Left colon (tissue), 2 donors: ENCODE data around the gene C8B. TPM values are rescaled to one million over a fixed set of nuclear protein-coding genes. Genes with fewer than 3 reads are reported as not detected.

Source experiments
- ATAC-seq: fragments of 200-7000 bp; cut with Tn5 transposase; one replicate; pipeline ENCODE4 v1.9.1; 2020; ENCODE audit warnings: mild to moderate bottlenecking, moderate library complexity
- DNase-seq, 2 donors: peaks; one replicate each; pipeline ENCODE4 v3.0.0-alpha.2; 2020
- intact Hi-C, 2 donors: fragments of 100-400 bp; cut with DNase I in 1 of 2; cut with micrococcal nuclease in 1 of 2; formaldehyde crosslinking; loops; one replicate each; pipeline versions ENCODE4 v1.11.2 to v1.14.0; 2022; cut with DNase I, micrococcal nuclease
- total RNA-seq, 2 donors: library from RNA; stranded (reverse); fragmentation: NEBNext Ultra II Directional; extraction: Animal tissue kit (Norgen Biotek cat#: 25700); gene quantifications; one replicate each; pipeline ENCODE4 v1.2.1, GENCODE V29; 2021
- donor health status: DM: no; HTN: no; CAD: no.
- donor health status: DM: yes; HTN: yes; CAD: no.

C8B gene
- total RNA-seq, 2 donors from 2014 or later = not detected

DNA sequence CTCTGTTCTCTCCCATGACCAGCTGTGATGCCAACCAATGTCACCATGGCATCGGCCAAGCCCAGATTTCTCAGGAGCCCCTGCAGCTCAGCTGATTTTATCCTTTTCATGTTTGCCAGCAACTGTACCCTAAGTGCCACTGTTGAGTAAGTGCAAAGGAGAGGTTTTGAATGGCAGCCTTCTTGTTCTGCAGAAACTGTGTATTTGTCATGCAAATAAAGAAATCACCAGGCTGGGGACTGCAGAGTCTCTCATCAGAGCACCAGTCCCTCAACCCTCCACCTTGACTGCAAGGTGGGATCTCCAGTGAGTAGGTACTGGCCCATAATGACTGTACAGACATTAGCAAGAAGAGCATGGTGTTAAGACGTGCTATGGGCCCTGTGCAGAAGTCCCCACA lies 26.6 kb downstream of the C8B start:
- DNase-seq (no peak), ATAC-seq (no peak)
- intact Hi-C loops = no loop called here

DNA sequence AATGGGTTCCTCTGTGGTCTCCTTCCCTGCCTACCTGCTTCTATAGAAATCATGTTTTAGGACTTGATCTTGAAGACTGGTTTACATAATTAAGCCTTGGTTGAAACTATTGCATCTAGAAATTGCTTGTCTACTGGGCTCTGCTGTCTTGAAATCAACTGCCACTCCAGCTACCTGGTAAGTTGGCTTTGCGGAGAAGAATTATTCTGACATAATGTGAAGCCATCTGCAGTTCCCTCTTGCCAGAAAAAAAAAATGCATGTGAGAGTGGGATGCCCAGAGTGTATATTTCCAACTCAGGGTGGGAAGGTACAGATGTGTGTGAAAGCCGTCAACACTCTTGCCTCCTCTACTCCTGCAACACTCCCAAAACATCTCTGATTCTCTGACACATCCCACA lies 27.2 kb downstream of the C8B start:
- intact Hi-C loops = no loop called here
- no peak for ATAC-seq
- no peak for DNase-seq

DNA sequence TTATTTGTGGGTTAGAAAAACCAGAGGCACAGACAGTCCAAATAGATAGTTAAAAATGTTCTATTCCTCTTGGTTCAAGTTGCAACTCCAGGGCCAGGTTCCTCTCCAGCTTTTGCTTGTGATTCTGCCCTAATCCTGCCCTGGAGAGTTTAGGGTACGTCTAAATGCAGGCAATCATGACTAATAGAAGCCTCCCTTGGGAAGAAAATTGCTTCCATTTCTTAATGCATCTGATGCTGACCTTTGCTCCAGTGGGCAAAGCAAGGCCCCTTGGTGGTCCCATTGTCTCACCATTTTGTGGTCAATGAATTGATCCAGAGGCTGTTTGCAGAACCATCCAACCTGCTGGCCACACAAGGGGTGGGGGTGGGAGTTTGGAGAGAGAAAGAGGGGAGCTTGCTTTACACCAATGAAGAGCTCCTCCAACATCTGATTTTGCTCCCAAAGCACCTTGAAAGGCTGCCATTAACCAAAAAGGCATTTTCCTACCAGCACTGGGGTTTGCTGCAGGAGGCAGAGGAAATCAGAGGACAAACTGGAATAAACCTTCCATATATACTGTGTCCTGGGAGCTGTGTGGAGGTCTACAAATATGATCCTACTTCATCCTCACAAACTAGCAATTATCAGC lies 31.3 kb downstream of the C8B start:
- DNase-seq = no peak
- ATAC-seq = no peak
- intact Hi-C loops = no loop called here

DNA sequence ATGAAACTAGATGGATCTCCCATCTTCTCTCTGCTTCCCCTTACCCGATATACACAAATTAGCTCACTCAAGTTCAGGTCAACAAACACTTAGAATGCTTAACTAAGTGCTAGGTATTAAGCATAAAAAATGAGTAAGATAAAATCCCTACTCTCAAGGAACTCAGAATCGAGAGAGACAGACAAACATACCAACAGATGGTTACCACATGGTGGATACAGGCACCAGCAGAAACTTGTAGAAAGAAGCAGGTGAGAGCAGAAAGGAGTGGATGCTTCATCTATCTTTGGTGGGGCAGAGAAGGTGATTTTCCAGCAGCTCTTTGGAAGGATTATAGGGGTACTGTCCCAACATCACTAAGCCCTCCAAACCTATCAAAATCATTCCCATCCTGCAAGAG lies 32.2 kb downstream of the C8B start:
- DNase-seq (no peak), ATAC-seq (no peak)
- intact Hi-C loops = no loop called here

DNA sequence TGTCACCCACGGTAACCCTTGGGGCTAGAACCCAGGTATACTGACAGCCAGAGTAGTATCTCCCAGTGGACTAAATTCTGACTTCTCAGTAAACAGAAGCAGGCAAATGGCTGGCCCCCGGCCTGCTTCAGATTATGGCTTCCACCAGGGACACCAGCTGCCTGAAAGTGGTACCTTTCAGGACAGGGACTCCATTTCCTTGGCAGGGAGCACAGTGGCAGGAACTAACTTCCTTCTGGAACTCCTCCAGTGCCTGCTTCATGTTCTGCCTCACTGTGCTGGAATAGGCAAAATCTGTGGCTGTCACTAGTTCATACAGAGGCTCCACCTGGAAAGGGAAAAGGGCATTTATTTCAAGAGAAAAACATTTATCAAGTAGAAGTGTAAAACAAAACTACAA lies 32.7 kb downstream of the C8B start:
- ATAC-seq = no peak
- intact Hi-C loops = no loop called here

DNA sequence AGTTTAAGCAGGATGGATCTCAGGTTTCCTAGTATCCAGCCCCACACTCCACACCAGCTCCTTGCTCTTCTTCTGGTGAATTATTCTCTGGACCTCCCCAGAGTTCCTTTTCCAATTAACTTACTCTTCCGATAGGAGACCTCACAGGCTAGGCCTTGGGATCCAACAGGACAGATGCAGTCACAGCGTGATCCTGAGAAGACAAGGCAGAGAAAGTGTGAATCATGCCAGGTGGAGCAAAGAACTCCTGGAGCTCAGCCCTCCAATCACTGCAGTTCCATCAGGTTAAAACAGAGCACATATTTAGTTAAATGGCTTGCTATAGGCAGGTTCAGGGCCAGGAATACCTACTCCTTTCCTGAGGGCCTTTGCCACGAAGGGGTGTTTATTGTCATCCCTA lies 34.1 kb downstream of the C8B start:
- ATAC-seq (no peak), DNase-seq (no peak)
- intact Hi-C loops = no loop called here

More for the DNA sequence above, 32.7 kb downstream of the C8B start:
- DNase-seq = no peak

DNA sequence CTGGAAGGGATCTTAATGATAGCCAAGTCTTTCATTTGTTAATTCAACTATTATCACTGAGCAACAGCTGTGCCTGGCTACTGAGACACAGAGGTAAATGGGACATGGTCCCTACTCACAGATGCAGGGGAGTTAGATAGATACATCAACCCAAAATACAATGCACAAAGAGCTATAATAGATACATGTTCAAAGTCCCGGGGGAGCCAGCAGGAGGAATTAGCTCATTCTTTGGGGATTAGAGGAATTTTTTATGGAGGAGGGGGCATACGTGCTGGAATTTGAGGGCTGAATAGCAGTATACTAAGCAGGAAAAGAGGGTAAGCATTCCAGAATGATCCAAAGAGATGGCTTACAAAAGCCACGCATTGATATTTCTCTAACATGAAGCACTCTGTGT lies 34.6 kb downstream of the C8B start:
- no peak for ATAC-seq
- intact Hi-C loops = no loop called here

DNA sequence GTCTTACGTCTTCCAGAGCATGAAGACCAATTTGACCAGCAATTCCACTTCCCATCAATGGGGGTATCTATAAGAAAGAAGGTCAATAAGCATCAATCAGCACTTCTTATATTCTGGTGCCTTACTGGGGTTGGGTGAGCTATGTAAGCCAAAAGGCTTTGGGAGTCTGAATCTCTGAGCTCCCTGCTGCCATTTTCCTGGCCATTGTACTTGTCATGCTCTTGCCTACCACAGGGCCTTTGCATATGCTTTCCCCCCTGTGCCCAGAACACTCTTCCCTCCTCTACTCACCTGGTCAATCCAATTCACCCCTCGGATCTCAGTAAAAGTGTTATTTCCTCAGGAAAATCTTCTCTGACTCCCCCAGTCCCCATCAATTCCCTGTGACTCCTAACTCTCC lies 36.3 kb downstream of the C8B start:
- intact Hi-C loops = no loop called here
- ATAC-seq (no peak), DNase-seq (no peak)

More for the DNA sequence above, 34.6 kb downstream of the C8B start:
- DNase-seq = no peak

DNA sequence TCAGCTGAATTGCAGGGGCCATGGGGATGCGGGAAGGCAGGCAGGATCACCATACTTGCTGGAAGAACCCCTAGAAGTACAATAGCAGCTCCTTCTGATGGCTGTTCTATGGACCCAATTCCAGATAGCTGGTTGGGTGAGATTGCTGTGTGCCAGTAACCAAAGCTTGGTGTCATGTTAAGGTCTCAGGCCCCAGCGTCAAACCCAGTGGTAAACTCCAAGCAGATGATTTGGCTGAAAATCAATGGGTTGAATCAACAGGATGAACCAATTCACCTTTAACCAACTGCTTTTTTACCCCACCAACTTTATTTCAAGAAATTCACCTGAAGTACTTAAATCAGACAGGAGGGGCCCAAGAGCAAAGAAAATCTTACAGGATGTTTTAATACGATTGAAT lies 37.8 kb downstream of the C8B start:
- DNase-seq = no peak
- no peak for ATAC-seq
- intact Hi-C loops = no loop called here

DNA sequence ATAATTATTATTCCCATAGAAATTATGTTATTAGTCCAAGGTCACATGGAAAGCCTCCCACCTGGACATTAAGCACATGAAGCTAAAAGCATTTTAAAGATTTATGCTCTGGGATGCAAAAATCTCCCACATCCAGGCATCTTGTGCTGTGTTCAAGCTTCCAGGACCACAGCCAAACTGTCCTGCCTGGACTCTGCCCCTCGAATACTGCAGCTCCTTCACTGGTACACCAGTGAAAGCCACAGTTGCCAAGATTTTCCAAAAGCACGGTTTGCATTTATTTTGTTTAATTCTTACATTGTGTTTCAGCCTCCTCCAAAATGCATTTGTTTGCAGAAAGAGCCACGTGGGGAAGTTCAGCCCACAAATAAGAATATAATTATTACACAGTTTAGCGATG lies 38.6 kb downstream of the C8B start:
- ATAC-seq = no peak
- no peak for DNase-seq
- intact Hi-C loops = no loop called here

DNA sequence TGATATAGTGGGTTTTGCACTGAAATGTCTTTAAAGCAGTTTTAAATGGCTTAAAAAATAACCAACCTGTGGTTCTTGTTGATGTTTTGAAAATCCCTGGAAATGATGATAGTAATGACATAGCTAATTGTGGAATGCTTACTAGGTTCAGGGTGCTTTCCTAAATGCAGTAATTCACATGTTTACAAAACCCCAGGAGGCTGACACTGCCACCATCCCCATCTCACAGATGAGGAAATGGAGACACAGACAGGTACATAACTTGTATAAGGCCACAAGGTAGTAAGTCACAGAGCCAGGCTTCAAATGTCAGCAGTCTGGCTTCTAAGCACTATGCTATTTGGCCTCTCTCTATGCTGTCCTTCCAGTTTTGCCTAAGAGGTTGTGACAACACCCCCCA lies 40.6 kb downstream of the C8B start:
- intact Hi-C loops = no loop called here

DNA sequence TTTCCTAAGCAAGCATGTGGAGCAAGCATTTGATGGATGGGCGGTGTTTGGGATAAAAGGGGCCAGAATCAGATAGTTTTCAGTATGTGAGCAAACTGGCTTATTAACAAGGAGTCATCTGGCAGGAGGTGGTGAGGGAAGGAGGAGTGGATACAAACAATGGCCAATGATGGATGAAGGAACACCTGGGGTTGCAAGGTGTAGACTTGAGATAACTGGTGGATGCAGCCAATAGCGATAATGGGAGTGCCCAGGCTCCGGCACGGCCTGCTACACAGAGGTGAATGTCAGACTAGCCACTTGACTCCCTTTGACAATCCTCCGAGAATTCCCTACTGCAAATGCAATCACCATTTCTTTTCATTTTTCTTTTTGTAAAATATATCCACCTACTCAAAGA lies 41.7 kb downstream of the C8B start:
- ATAC-seq (no peak), DNase-seq (no peak)
- intact Hi-C loops = no loop called here

More for the DNA sequence above, 40.6 kb downstream of the C8B start:
- ATAC-seq (no peak), DNase-seq (no peak)

DNA sequence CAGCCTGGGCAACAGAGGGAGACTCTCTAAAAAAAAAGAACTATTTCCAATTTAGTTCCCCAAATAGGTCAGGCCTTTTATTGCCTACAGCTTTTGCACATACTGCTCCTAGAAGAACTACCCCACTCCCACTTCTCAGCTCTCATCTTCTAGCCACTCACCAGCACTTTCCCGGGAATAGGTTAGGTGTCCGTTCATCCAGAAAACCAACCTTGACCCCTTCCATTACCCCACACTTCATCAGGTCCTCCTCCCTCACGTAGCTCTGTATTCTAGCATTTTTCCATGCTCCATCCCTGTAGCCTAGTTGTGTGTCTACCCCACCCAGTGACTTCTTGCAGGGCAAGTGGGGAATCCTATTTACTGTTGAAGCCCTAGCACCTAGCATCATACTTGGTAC lies 42.6 kb downstream of the C8B start:
- intact Hi-C loops = no loop called here
- no peak for DNase-seq
- no peak for ATAC-seq

DNA sequence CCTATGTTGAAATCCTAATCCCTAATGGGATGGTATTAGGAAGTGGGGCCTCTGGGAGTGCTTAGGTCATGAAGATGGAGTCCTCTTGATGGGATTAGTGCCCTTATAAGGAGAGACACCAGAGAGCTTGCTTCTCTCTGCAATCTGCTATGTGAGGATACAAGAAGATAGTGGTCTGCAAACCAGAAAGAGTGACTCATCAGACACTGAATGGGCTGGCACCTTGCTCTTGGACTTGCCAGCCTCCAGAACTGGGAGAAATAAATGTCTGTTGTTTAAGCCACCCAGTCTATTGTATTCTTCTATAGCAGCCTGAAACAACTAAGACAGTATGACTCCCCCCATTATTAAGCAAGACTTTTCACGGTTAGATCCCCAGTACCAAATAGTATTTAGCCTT lies 43.3 kb downstream of the C8B start:
- intact Hi-C loops = no loop called here
- no peak for ATAC-seq
- DNase-seq = no peak

DNA sequence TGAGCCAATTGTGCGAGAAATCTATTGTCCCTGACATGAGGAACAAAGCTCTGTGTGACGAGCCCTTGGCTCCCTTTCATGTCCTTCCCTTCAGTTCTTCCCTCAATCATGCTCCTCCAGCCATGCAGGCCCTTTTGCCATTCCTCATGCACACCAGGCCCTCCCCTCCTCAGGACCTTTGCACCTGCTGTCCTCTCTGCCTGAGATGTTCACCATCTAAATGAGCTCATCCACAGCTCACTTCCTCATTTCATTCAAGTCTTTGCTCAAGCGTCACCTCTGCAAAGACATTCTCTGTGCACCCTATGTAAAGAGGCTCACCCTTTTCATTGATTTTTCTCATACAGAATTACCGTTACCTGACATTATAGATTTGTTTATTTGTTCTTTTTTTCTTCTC lies 43.7 kb downstream of the C8B start:
- ATAC-seq (no peak), DNase-seq (no peak)
- intact Hi-C loops = no loop called here

DNA sequence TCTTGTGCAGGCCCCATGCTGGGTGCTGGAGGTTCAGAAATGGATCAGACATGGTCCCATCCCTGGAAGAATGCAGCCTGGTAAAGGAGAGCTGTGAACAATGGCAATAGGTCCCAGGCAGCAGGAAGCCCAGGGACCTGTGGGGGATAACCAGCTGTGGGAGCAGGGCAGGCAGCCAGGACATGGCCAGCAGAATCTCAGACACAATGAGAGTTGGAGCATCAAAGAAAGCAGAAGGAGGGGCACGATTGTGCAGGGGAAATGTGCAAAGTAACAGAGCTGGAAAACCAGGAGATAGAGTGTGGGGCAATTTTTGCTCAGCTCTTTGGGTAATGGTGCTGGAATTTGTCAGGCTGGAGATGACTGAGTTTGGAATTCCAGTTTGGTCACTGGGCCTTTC lies 44.3 kb downstream of the C8B start:
- intact Hi-C loops = no loop called here
- DNase-seq (no peak), ATAC-seq (no peak)

DNA sequence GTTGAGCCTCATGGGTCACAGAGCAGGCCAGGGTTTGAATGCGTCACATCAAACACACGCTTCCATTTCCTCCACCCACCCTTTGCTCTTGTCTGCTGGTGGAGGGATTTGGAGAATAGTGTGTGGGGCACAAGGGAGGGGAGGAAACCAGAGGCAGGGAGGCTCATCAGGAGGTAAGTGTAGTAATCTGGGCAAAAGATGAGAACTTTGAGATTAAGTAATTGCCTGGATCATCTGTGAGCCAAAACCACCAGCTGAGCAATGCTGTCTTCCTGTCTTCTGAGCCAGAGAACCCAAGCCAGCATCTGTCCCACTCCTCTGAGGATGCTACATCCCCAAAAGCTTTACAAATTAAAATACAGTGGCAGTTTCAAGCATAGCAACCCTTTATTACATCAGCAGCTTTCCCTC lies 45.2 kb downstream of the C8B start:
- ATAC-seq = no peak
- no peak for DNase-seq
- intact Hi-C loops = no loop called here

DNA sequence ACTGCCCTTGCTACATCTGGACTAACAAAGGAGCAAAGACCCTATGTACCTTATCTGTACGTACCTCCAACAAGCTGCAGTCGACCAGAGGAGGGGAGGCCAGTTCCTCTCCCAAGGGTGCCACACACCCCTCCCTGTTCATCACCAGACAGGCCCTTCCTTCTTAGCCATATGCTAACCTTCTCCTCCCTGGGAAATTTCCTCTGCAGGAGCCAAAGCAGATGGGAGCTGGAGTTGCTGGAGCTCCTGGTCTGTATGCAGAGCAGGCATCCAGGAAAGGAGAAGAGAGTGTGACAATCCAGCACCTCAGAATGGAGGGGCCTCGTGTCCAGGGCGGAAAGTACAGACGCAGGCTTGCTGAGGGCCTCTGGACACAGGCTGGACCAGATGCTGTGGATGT lies 48.5 kb downstream of the C8B start:
- intact Hi-C loops = no loop called here
- ATAC-seq (no peak), DNase-seq (no peak)

DNA sequence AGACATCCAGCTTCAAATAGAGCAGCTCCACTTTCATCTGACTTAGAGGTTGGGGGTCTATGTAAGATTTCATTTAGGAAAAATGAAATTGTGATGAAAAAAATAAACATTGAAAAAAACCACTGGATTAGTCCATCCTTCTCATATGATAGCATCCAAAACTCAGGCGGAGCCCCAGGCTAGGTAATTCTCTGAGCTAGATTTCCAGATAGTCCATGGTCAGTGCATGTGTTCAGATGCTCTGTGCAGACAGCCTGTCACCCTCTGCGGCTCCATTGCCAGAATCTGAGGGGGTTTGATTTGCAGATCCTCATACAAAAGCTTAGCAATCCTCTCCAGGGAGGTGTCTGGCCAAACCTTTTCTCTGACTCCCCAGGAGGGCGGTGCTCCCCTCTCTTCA lies 49.2 kb downstream of the C8B start:
- ATAC-seq = no peak
- DNase-seq = no peak
- intact Hi-C loops = no loop called here

DNA sequence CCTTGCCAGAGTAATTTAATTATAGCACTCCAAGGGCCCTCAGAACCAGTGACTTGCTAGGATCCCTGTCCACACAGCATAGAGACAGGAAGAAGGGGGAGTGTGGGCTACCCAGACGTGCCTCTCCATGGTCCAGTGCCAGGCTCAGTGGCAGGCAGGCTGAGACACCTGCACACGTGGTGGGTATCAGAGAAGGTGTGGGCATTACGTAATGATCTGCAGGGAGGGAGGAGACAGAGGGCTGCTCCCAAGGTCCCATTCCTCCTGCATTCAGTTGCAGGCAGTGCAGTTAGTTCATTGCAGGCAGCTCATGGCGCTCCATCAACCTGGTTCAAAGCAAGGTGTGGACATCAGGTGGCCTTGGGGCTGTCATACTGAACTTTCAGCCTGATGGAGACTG lies 49.9 kb downstream of the C8B start:
- DNase-seq (no peak), ATAC-seq (no peak)
- intact Hi-C loops = no loop called here

DNA sequence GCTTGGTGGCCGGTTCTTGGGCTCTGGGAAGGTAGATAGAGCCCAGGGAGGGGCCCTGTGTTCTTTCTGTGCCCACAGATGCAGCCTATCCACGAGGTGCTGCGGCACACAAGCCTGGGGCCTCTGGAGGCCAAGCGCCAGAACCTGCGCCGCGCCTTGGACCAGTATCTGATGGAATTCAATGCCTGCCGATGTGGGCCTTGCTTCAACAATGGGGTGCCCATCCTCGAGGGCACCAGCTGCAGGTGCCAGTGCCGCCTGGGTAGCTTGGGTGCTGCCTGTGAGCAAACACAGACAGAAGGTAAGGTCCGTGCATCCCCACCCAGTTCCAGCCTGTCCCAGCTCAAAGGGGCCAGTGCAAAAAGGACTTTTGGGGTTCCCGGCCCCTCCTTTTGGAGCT lies 53.5 kb downstream of the C8B start:
- DNase-seq (no peak), ATAC-seq (no peak)
- intact Hi-C loops = no loop called here
